Esophagus mucosa (tissue), 1 donor: ENCODE measurements around the gene COL12A1. TPM values are rescaled to one million over a fixed set of nuclear protein-coding genes. Genes with fewer than 3 reads are reported as not detected.

Experiments
- ATAC-seq: fragments of 200-7000 bp; cut with Tn5 transposase; one replicate; pipeline ENCODE4 v1.9.1; 2020
- total RNA-seq: library from RNA; stranded (reverse); gene quantifications from one replicate; pipeline ENCODE4 v1.2.4, GENCODE V29; 2023
- donor health status: DM: yes; HTN: yes; CAD: no.

COL12A1 gene
- total RNA-seq, 1 donor from 2014 or later = 9.4 TPM

DNA sequence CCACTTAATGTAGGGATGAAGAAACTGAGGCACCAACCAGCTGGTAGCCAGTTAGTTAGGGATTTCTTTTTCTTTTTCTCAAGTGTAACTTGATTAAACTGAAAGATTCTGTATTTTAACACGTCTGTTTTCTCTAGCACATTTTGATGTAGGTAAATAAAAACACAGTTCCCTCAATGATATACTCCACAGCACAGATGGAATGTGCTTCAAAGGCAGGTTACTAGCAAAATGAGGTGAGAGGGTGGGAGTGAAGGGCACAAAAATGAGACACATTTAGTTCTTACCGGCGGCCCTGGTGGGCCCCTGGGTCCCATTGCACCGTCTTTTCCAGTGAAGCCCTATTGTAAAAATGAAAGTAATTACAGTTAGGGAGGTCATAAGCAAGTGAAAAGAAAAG lies 108.9 kb downstream of the COL12A1 start:
- no peak for ATAC-seq

DNA sequence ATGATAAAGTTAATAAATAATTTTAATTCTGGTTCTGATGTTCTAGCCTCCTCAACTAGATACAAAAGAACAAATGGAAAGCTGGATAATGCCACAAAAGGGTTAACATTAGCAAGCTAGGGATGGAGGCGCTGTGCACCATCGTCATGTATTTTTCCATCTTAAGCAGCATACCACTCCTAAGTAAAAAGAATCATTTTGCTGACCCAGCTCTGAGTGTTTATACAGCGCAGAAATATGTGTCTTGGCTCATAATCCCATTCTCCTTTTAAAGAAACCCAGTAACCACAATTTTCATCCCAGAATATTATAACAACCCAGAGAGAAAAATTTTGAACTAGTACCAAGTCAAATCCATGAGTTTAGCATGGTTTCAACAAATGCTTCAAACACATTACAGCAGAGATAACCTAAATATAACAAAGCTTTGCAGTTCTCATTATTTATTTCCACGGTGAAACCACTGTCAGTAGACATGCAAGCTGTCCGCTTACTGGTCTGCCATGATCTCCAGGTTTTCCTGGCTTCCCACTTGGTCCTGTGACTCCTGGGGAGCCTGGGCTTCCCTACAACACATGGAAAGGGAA lies 111.1 kb downstream of the COL12A1 start:
- no peak for ATAC-seq

DNA sequence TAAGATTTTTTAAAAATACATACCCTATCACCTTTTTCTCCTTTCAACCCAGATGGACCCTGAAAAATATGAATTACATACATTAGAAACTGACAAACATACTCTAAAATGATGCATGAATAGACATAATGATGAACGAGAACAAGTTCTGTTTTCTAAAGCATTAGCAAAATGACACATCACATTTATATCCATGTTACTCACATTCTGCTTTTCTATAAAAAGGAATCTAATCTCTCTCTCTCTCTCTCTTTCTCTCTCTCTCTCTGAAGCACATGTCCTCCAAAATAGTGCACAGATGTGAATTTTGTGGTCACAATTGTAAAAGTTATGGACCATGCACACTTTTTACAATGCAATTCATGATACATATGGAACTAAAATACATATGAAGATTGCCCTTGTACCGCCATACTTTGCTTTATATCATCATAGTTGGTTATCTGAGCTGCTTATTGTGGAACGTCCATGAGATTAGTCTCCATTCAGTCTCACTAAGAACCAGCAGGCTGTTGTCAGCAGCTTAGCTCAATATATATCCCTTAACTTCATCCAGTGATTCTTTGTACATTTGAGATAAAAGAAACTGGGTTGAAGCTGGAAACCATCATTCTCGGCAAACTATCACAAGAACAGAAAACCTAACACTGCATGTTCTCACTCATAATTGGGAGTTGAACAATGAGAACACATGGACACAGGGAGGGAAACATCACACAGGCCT lies 114.2 kb downstream of the COL12A1 start:
- ATAC-seq = no peak

DNA sequence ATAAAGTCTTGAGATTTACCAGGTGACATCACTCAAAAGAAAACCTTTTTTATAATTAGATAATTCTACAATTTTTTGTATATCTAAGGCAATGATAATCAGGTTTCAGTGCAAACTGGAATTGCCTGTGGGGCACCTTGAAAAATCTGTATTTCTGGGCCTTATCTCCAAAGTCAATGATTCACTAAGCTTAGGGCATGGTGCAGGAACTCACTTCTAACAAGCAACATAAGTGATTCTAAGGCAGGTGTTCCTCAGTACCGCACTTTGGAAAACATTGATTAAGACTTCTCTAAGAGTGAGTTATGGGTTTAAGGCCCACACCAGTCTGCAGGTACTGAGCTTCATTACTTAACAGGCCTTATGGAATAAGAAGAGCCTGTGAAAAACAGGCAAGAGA lies 115.3 kb downstream of the COL12A1 start:
- ATAC-seq = no peak

DNA sequence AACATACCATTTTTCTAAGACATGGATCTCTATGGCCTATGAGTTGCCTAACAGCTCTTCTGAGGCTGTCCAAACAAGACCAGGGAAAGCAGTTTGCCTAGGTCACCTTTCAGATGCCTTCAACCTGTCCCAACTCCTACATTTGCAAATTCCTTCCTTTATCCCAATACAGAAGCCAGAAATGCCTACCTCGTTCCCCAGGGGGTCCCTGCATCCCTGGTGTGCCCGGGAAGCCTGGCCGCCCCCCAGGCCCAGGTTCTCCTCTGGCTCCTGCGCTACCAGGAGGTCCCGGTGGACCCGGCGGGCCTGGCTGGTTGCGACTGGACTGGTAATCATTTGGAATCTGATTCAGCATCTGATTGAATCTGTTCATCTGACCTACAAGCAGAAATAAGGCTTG lies 115.9 kb downstream of the COL12A1 start:
- ATAC-seq = no peak

DNA sequence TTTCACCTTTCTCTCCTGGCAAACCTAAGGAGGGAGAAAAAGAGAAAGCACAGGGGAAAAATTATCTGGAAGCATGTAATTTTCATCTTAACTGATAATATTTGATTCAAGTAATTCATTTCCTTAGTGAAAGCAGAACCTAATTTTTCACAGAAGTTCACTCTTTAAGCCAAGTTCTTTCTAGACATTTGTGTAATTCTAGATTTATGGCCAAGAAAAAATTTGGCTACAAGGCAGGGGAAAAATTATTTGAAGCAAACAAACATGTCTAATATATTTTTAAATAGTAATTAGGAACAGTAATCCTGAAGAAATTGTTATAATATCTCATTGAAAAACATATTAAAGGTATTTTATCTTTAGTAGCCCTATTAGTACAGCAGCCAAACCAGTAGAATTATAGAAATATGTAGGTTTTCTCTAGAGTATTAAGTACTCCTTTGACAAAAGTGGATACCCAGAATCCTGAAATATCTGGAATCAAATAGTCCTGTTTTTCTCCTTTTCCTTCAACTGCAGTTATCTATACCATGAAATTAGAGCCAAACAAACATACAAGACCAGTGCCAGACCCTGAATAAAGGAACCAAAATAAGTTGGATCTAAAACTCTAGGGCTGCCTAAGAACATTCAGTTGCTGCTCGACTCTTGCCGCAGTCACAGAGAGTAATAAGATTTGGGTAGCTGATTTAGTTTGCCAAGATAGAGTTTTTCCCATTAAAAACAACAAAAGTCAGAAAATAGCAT lies 116.5 kb downstream of the COL12A1 start:
- no peak for ATAC-seq

DNA sequence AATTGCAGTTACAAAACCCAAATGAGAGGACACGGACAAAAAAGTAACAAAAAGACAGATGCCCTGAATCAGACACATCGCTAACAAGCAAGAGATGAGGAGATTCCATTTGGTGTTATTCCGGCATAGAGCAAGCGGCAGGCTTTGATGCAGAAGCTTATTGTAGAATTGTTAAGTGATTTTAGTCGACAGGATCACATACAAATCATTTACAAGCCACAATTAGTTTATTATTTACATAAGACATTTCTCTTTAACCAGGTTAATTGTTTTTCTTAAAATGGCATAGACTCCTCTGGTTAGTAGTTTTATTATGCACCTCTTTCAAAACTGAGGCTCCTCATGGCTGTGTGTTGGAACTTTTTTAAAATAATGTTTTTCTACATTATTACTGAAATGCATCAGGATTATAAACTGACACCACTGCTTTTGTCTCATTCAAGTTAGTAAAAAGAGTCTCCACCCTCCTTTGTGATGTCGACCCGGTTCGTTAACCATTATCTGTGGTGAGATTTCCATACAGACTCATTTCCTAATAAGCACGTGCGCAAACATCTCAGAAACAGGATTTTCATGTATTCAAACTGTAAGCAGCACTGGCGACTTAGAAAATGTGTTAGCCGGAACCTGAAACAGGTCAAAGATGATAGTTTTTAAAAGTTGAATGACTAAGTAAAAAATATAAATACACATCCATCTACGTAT lies 119.8 kb downstream of the COL12A1 start:
- ATAC-seq = no peak

DNA sequence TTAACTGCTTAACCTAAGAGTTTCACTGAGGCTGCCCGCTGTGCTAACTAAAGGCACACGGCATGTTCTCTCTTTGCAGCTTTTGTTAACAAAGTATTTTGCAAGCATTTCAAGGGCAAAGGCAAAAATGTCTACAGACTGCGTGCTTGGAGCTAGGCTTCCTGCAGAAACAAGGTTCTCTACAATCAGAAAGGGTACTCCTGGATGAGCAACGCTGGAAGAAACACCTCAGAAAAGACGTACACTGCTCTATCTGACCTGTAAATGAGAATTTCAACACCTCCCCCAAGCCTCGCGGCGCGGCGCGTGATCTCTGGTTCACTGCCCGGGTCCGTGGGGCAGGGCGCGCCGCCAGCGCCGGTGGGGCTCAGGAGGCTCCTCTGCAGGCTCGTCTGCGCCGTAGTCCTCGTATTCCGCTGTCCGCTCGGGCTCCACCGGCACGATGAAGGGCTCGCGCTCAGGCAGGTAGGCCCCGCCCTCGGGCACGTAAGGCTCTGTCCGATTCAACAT lies 120.9 kb downstream of the COL12A1 start:
- peak; percentile 65 for ATAC-seq

DNA sequence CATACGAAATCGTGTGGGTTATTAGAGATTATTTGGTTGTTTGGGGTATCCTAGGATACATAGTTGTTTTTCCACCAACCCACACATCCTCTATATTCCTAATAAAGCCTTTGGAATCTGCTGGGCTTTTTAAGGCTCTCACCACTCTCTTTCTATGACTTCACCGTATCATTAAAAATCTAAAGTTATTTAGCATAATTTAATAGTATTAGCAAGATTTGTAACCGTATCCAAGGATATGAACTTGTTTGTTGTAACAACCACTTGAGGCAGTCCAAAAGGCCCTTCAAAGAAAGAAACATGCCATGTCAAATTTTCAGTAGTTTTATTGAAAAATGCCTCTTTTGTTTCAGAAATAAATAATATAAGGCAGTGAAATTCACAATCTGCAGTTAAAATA lies 121.8 kb downstream of the COL12A1 start:
- ATAC-seq = no peak

DNA sequence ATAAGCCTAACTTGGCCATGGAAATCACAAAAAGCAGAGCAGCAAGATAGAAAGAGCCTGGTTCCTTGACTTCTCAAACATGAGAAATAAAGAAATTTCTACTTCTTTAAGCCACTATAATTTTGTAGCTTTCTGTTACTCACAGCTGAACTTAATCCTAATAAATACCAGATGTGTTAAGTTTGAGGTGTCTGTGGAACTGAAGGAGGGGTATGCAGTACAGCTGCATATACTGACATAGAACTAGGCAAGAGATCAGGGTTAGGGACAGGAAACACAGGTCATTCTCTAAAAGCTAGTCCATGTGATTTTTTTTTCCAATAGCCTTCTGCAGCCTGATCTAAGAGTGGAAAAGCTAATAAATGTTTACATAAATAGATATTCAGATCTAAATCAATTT lies 123.9 kb downstream of the COL12A1 start:
- no peak for ATAC-seq

DNA sequence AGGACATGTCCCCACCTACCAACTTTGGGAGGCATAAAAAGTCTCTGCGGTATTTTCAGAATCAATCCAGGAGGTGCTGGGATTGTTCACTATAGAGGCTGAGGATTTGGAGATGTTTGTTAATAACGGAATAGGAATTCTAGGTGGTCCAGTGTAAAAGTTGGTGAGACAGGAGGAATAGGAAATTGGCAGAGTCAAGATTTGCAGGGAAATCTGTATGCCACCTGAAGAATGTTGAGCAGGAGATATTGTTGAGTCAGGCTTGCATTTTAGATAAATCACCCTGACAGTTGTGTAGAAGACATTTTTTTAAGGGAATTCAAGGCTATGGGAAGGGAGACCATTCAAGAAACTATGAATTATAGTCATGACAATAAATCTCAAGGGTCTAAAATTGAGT lies 124.8 kb downstream of the COL12A1 start:
- ATAC-seq = no peak

DNA sequence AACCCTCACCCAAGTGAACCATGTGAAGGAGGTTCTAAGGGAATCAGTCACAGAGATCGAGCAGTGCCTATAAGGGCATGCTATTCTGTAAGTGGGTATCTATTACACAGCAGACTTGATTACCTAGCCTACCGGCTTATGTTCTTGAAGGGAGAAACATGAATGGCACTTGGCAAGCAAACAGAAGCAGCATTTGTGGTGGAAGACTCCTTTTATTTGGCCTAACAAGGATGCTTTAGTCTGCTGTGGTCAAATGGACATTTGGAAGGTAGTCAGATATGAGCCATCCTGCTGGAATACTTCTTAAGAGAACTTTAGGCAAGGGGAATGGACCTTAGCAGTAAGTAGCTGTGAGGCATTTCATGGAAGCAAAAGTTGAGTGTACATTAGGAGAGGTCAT lies 126.3 kb downstream of the COL12A1 start:
- ATAC-seq = no peak

DNA sequence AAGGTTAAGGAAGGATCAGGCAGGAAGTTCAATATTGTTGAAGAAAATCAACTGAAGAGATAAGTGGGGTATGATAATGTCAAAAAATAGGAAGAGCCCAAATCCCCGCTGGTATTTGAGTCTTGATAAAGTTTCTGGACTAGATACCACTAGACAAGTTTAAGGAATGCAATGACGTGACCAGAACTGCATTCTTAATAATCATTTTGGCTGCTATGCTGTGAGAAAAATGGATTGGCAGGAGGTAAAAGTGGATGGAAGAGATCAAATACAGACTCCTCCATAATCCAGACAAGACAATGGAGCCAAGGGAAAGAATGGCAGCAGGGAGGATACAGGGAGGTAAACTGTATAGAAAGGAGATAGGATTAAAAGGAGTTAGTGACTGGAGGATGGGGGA lies 128.2 kb downstream of the COL12A1 start:
- ATAC-seq = no peak

DNA sequence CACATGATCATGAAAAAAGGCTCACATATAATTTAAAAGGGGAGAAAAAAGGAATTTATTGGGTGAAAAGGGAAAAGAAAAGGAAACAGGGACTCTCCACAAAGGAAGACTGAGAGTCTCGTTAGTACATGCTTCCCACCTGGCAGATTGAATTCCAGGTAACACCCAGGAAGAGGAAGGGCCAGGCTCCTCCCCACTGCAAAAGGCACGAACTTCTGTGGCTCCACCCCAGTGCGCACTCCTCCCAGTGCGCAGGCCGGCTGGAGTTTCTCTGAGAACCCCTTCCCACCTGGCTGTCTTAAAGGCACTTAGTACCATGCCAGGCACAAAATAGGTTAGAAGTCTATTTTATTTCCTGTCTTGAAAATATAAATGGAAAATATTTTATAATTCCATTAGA lies 129.8 kb downstream of the COL12A1 start:
- ATAC-seq = no peak

DNA sequence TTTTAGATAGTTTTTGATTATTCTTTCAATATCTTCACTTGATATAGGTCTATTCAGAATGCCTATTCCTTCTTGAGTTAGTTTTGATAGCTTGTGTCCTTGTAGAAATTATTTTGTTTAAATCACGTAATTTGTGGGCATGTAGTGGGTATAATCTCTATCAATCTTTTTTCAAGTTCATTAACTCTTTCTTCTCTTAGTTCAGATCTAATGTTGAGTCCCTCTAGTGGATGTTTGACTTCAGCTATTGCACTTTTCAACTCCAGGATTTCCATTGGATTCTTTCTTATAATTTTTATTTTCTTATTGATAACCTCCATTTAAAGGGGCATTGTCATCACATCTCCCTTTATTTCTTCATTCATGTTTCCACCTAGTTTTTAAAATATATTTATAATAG lies 135.6 kb downstream of the COL12A1 start:
- ATAC-seq = no peak

DNA sequence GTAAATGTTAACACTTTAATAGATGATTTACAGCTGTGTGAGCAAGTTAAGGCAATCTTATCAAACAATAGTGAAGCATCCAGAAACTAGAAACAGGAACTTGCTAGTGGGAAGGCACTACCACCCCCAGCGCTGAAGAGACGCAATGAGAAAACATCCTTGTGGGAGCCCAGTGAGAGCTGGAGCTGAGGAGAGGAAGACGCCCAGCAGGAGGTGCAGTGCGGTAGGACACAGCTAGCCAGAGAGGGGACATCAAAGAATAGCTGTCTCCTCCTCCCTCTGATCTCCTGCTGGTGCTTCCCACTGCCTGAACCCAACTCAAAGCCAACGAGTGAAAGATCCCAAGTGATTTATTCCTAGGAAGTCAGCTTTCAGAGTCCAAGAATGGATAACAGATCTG lies 140.3 kb downstream of the COL12A1 start:
- no peak for ATAC-seq

DNA sequence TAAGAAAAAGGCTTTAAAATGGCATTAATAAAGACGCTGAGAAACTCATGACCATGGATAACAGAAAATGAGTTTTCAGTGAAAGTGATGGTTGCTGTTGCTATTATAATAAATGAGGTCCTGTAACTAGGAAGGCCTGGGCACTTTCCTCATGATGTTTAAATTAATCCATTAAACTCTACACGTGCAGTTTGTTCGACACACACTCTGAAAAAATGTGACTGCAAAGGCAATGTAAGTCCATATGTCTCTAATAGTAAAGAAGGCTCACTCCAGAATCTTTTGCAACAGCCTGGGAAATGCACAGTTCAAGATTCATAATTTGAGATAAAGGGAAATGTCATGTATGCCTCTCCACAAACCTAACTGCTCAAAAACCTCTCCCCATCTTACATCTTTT lies 153.4 kb downstream of the COL12A1 start:
- no peak for ATAC-seq

DNA sequence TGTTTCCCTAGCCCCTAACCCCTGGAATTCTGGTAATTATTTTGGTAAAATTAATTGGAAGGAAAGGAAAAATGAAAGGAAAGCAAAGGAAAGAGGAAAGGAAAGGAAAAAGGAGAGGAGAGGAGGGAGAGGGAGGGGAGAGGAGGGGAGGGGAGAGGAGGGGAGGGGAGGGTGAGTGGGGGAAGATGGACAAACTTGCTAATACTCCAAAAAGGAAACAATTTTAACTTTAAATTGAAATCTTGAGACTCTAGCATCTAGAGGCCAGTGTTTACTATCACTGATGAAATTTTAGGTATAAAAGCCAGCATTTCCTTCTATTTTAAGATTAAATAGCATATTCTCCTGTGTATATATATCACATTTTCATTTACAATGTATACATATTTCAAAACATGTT lies 156.5 kb downstream of the COL12A1 start:
- no peak for ATAC-seq

DNA sequence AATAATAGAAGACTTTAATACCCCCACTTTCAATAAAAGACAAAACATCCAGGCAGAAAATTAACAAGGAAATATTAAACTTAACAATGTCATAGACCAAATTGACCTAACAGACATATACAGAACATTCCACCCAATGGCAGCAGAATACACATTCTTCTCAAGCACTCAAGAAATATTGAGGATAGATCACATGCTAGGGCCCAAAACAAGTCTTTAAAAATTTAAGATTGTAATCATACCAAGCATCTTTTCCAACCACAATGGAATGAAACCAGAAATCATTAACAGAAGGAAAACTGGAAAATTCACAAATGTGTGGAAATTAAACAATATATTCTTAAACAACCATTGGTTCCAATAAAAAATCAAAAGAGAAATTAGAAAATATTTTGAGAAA lies 161.0 kb downstream of the COL12A1 start:
- no peak for ATAC-seq

DNA sequence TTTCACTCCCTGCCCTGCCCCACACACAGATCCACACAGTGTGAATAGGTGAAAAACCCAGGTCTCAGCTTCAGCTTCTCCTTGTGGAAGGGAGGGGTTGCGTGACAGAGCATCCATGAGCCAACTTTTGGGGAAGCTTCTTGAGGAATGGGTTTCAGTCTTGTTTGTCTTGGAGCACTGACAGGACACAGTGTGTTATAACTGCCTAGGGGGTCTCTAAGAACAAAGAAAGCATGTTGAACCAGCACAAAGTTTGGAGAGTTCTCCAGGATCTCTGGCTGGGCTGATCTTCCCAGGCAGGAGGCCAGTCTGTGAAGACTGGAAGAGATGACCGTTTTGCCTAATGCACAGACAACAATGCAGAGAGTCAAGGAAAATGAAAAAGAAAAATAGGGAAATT lies 164.5 kb downstream of the COL12A1 start:
- ATAC-seq = no peak
